ENCODE data around the gene FTO. TPM values are rescaled to one million over a fixed set of nuclear protein-coding genes. Genes with fewer than 3 reads are reported as not detected.

Gene FTO
- total and polyA plus RNA-seq, 2 of the 8 experiments (the other 6 are each of a cell fraction or from before 2014, with no cell fraction given): 34.5 to 59.8 TPM

GRCh38 chr16:53771655-53772497 lies 67.9 kb downstream of the FTO start (continued):
- no peak for TF ChIP-seq E2F6 (IDR thresholded peaks at IDR 0.05)

Data from H1 (cell line).